Measurements from ENCODE around the gene OLFML2B. TPM values are rescaled to one million over a fixed set of nuclear protein-coding genes. Genes with fewer than 3 reads are reported as not detected.

OLFML2B gene
- total and polyA plus RNA-seq, 4 donors = 3.0 to 52.2 (median 11.7) TPM

GRCh38 chr1:161981735-161982506 lies 41.7 kb downstream of the OLFML2B start:
- 78 to 84% methylated on average over 11 of the region's 11 CpGs for WGBS, 2 donors
- no peak for TF ChIP-seq CTCF (IDR thresholded peaks at IDR 0.05; ENCODE audit: control extremely low read depth, extremely low read depth)
- Histone ChIP-seq H3K9me3 (ENCODE audit: control insufficient read depth in 4 of 4, insufficient read depth in 3 of 4, low read length in 3 of 4) (peaks cover 0 to 7% (median 0%) of the 10 kb centered on the region in 4 donors), H3K36me3 (ENCODE audit: control insufficient read depth in 4 of 4, insufficient read depth in 4 of 4, low read length in 4 of 4) (peaks cover 0 to 2% (median 0%) of the 10 kb centered on the region in 4 donors), H3K4me3 (no peak overlapping the region), H3K9ac (ENCODE audit: insufficient read depth in 1 of 2, low read length in 2 of 2) (no peak overlapping the region), H3K4me1 (ENCODE audit: control insufficient read depth in 5 of 5, insufficient read depth in 5 of 5, low read length in 5 of 5) (no peaks in the 10 kb centered on the region), H3K27me3 (ENCODE audit: control insufficient read depth in 3 of 3, insufficient read depth in 3 of 3, low read length in 2 of 3) (no peaks in the 10 kb centered on the region), H3K27ac (ENCODE audit: low read depth in 1 of 2, low read length in 1 of 2) (no peak overlapping the region)
- ATAC-seq (ENCODE audit: insufficient read depth, low FRiP score) = no peak
- no peak for DNase-seq

- WGBS, 2 donors = 88 to 93% methylated on average over 8 of the region's 8 CpGs
- DNase-seq = no peak
- H3K27me3 ChIP-seq (ENCODE audit: control insufficient read depth in 3 of 3, insufficient read depth in 3 of 3, low read length in 2 of 3) = no peaks in the 10 kb centered on the region
- H3K4me3 ChIP-seq = no peak overlapping the region
- peaks cover 0 to 3% (median 0%) of the 10 kb centered on the region in 4 donors for H3K9me3 ChIP-seq (ENCODE audit: control insufficient read depth in 4 of 4, insufficient read depth in 3 of 4, low read length in 3 of 4)
- TF ChIP-seq CTCF (IDR thresholded peaks at IDR 0.05; ENCODE audit: control extremely low read depth, extremely low read depth) = no peak
- H3K9ac ChIP-seq (ENCODE audit: insufficient read depth in 1 of 2, low read length in 2 of 2) = no peak overlapping the region
- H3K36me3 ChIP-seq (ENCODE audit: control insufficient read depth in 4 of 4, insufficient read depth in 4 of 4, low read length in 4 of 4) = peaks cover 0 to 2% (median 0%) of the 10 kb centered on the region in 4 donors
- no peak overlapping the region for H3K27ac ChIP-seq (ENCODE audit: low read depth in 1 of 2, low read length in 1 of 2)
- H3K4me1 ChIP-seq (ENCODE audit: control insufficient read depth in 5 of 5, insufficient read depth in 5 of 5, low read length in 5 of 5) = no peaks in the 10 kb centered on the region
- no peak for ATAC-seq (ENCODE audit: insufficient read depth, low FRiP score)
These were observed 42.5 kb downstream of the OLFML2B start for GRCh38 chr1:161981126-161981525.

GRCh38 chr1:161978011-161978790 lies 45.5 kb downstream of the OLFML2B start:
- Histone ChIP-seq H3K27me3 (ENCODE audit: control insufficient read depth in 3 of 3, insufficient read depth in 3 of 3, low read length in 2 of 3) (no peaks in the 10 kb centered on the region), H3K36me3 (ENCODE audit: control insufficient read depth in 4 of 4, insufficient read depth in 4 of 4, low read length in 4 of 4) (no peaks in the 10 kb centered on the region), H3K9ac (ENCODE audit: insufficient read depth in 1 of 2, low read length in 2 of 2) (no peak overlapping the region), H3K4me1 (ENCODE audit: control insufficient read depth in 5 of 5, insufficient read depth in 5 of 5, low read length in 5 of 5) (peaks cover 0 to 2% (median 0%) of the 10 kb centered on the region in 5 donors), H3K27ac (ENCODE audit: low read depth in 1 of 2, low read length in 1 of 2) (no peak overlapping the region), H3K4me3 (no peak overlapping the region), H3K9me3 (ENCODE audit: control insufficient read depth in 4 of 4, insufficient read depth in 3 of 4, low read length in 3 of 4) (peaks cover 0 to 5% (median 0%) of the 10 kb centered on the region in 4 donors)
- no peak for ATAC-seq (ENCODE audit: insufficient read depth, low FRiP score)
- DNase-seq = no peak
- WGBS, 2 donors = 91 to 97% methylated on average over 31 of the region's 31 CpGs
- no peak for TF ChIP-seq CTCF (IDR thresholded peaks at IDR 0.05; ENCODE audit: control extremely low read depth, extremely low read depth)
